HepG2 (cell line): ENCODE data around the gene PARD3. TPM values are rescaled to one million over a fixed set of nuclear protein-coding genes. Genes with fewer than 3 reads are reported as not detected.

Experiments used
- CEBPB ChIP-seq: IDR thresholded peaks from 2 replicates; pipeline ENCODE4 v1.6.1; 2011; ENCODE audit warnings: low read depth, low read length, improper control_type of control experiment, borderline replicate concordance
- CENPX ChIP-seq: sonication (generic); formaldehyde crosslinking; IDR thresholded peaks from 2 replicates; pipeline ENCODE4 v1.9.0; 2021; ENCODE audit warnings: mild to moderate bottlenecking, missing genetic modification reagents, moderate library complexity
- CREB3 ChIP-seq: sonication (generic); formaldehyde crosslinking; IDR thresholded peaks from 2 replicates; pipeline ENCODE4 v1.5.0; 2020; ENCODE audit warnings: missing genetic modification reagents
- DRAP1 ChIP-seq: IDR thresholded peaks from 2 replicates; pipeline ENCODE4 v1.6.1; 2016; ENCODE audit warnings: missing genetic modification reagents, missing compliant biosample characterization
- EEA1 ChIP-seq: sonication (generic); formaldehyde crosslinking; IDR thresholded peaks from 2 replicates; pipeline ENCODE4 v1.5.1; 2020; ENCODE audit warnings: mild to moderate bottlenecking, missing genetic modification reagents, borderline replicate concordance
- FOXA1 ChIP-seq, 2 experiments: fragments of 450-650 bp in 1 of 2; sonication (generic) in 1 of 2; formaldehyde crosslinking in 1 of 2; IDR thresholded peaks; 2 replicates each; pipeline versions ENCODE4 v1.4.0 to v1.6.1; 2016 to 2020; ENCODE audit warnings: missing genetic modification reagents in 1 of 2
- FOXA3 ChIP-seq: IDR thresholded peaks from 2 replicates; pipeline ENCODE4 v1.6.1; 2016; ENCODE audit warnings: missing genetic modification reagents, missing compliant biosample characterization
- FOXK1 ChIP-seq: sonication (generic); formaldehyde crosslinking; IDR thresholded peaks from 2 replicates; pipeline ENCODE4 v1.4.0; 2020; ENCODE audit warnings: low read depth, missing genetic modification reagents, borderline replicate concordance
- FOXP1 ChIP-seq, 2 experiments: fragments of 450-650 bp in 1 of 2; IDR thresholded peaks; 2 replicates each; pipeline ENCODE4 v1.6.1; 2017 to 2018; ENCODE audit warnings: antibody characterized with exemption in 1 of 2
- HMG20A ChIP-seq: IDR thresholded peaks from 2 replicates; pipeline ENCODE4 v1.6.1; 2016; ENCODE audit warnings: borderline replicate concordance
- IKZF4 ChIP-seq: sonication (generic); formaldehyde crosslinking; IDR thresholded peaks from 2 replicates; pipeline ENCODE4 v1.5.1; 2020; ENCODE audit warnings: borderline replicate concordance, mild to moderate bottlenecking, low read depth, missing genetic modification reagents; ENCODE audit errors: not compliant biosample characterization
- MBD4 ChIP-seq: IDR thresholded peaks from 2 replicates; pipeline ENCODE4 v1.6.1; 2012; ENCODE audit warnings: low read length, inconsistent platforms, borderline replicate concordance
- MIER3 ChIP-seq: IDR thresholded peaks from 2 replicates; pipeline ENCODE4 v1.6.1; 2016; ENCODE audit warnings: missing compliant biosample characterization, borderline replicate concordance
- NFE2 ChIP-seq: sonication (generic); formaldehyde crosslinking; IDR thresholded peaks from 2 replicates; pipeline ENCODE4 v1.4.0; 2020; ENCODE audit warnings: missing genetic modification reagents
- NFKB2 ChIP-seq: sonication (generic); formaldehyde crosslinking; IDR thresholded peaks from 2 replicates; pipeline ENCODE4 v1.4.0; 2020; ENCODE audit warnings: missing genetic modification reagents, borderline replicate concordance
- NR2F2 ChIP-seq: IDR thresholded peaks from 2 replicates; pipeline ENCODE4 v1.6.1; 2012; ENCODE audit warnings: low read depth, inconsistent platforms, borderline replicate concordance
- SRSF4 ChIP-seq: fragments of 200-400 bp; formaldehyde crosslinking; IDR thresholded peaks from one replicate; pipeline ENCODE4 v1.6.1; 2018; ENCODE audit warnings: mild to moderate bottlenecking, low read depth, low read length, moderate library complexity; ENCODE audit not compliant: poor library complexity, severe bottlenecking
- ZNF101 ChIP-seq: sonication (generic); formaldehyde crosslinking; IDR thresholded peaks from 2 replicates; pipeline ENCODE4 v1.4.0; 2020; ENCODE audit warnings: mild to moderate bottlenecking, low read depth, missing genetic modification reagents, borderline replicate concordance
- ZNF724P ChIP-seq: sonication (generic); formaldehyde crosslinking; IDR thresholded peaks from 2 replicates; pipeline ENCODE4 v1.8.0; 2022; ENCODE audit warnings: missing genetic modification reagents, borderline replicate concordance
- ZSCAN20 ChIP-seq: sonication (generic); formaldehyde crosslinking; IDR thresholded peaks from 2 replicates; pipeline ENCODE4 v1.4.0; 2020; ENCODE audit warnings: missing genetic modification reagents, mild to moderate bottlenecking, borderline replicate concordance
- ZUFSP ChIP-seq: sonication (generic); formaldehyde crosslinking; IDR thresholded peaks from 2 replicates; pipeline ENCODE4 v1.9.0; 2021; ENCODE audit warnings: missing genetic modification reagents, mild to moderate bottlenecking, borderline replicate concordance
- polyA plus RNA-seq, 8 experiments: library from polyadenylated mRNA; depleted of rRNA in 3 of 8; stranded (reverse) in 7 of 8; unstranded in 1 of 8; fragments of >200 nt; fragmentation: Illumina TruSeq in 4 of 8; extraction: Trizol in 4 of 8; gene quantifications; 2 replicates each; pipeline versions ENCODE4 v1.2.1 to v1.2.3, GENCODE V29; 2011 to 2016; ENCODE audit warnings: low read depth in 4 of 8, missing spikeins in 1 of 8, mixed read lengths in 1 of 8; ENCODE audit not compliant: insufficient read depth in 1 of 8
- total RNA-seq, 5 experiments: library from RNA; depleted of rRNA; stranded (reverse); fragments of >200 nt; fragmentation: Illumina TruSeq; extraction: Trizol; gene quantifications; 2 replicates each; pipeline ENCODE4 v1.2.3, GENCODE V29; 2016; ENCODE audit warnings: low read depth in 1 of 5
- TF ChIP-seq, protein P1 (sequence below): sonication (generic); formaldehyde crosslinking; IDR thresholded peaks from 2 replicates; pipeline ENCODE4 v1.4.0; 2020; ENCODE audit warnings: missing genetic modification reagents
- TF ChIP-seq, protein P2 (sequence below): sonication (generic); formaldehyde crosslinking; IDR thresholded peaks from 2 replicates; pipeline ENCODE4 v1.5.0; 2020; ENCODE audit warnings: missing genetic modification reagents, mild to moderate bottlenecking, borderline replicate concordance

The PARD3 gene
- total and polyA plus RNA-seq, 2 of the 13 experiments (the other 11 are each of a cell fraction or from before 2014, with no cell fraction given), result 40.9 to 60.0 TPM

DNA sequence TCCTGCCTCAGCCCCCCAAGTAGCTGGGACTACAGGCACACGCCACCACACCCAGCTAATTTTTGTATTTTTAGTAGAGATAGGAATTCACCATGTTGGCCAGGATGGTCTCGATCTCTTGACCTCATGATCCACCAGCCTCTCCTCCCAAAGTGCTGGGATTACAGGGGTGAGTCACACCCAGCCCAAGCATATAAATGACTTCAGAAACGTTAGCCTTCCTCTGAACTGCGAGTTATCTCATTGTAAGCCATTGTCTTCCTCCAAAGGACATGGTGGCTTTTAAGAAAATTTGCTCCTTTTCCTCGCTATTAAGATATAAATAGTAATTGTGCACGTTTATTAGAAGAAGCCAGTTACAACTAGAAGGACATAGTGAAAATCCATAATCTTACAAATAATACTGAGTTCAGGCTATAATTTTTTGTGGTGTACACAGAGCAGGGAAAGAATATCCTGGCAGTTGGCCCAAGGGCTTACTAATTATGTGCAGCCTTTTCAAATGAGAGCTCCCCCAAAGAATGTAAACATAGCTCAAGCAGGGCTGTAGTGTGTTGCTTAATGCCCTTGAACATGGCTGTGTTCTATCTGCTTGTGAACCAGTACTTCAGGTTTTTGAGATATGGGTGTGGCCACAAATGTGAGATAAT is 495.8 kb downstream of the PARD3 start (continued):
- no peak for TF ChIP-seq CREB3 (CRISPR knock-in tag)
- TF ChIP-seq CENPX (CRISPR knock-in tag), result no peak
- peak; percentile 76 for TF ChIP-seq FOXA3
- TF ChIP-seq, protein P1, sequence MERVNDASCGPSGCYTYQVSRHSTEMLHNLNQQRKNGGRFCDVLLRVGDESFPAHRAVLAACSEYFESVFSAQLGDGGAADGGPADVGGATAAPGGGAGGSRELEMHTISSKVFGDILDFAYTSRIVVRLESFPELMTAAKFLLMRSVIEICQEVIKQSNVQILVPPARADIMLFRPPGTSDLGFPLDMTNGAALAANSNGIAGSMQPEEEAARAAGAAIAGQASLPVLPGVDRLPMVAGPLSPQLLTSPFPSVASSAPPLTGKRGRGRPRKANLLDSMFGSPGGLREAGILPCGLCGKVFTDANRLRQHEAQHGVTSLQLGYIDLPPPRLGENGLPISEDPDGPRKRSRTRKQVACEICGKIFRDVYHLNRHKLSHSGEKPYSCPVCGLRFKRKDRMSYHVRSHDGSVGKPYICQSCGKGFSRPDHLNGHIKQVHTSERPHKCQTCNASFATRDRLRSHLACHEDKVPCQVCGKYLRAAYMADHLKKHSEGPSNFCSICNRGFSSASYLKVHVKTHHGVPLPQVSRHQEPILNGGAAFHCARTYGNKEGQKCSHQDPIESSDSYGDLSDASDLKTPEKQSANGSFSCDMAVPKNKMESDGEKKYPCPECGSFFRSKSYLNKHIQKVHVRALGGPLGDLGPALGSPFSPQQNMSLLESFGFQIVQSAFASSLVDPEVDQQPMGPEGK, result peak; percentile 32; the same call in 1 of the 2 replicates
- TF ChIP-seq ZNF101 (CRISPR knock-in tag), result no peak
- no peak for TF ChIP-seq ZUFSP
- TF ChIP-seq, protein P2, sequence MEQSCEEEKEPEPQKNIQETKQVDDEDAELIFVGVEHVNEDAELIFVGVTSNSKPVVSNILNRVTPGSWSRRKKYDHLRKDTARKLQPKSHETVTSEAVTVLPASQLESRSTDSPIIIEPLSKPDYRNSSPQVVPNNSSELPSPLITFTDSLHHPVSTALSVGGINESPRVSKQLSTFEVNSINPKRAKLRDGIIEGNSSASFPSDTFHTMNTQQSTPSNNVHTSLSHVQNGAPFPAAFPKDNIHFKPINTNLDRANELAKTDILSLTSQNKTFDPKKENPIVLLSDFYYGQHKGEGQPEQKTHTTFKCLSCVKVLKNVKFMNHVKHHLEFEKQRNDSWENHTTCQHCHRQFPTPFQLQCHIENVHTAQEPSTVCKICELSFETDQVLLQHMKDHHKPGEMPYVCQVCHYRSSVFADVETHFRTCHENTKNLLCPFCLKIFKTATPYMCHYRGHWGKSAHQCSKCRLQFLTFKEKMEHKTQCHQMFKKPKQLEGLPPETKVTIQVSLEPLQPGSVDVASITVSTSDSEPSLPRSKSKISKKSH (CRISPR knock-in tag), result no peak
- TF ChIP-seq FOXP1 (IDR thresholded peaks at IDR 0.05), result no peak
- 0 out of 2 replicates have a peak, but pooled peaks have one; percentile 18 for TF ChIP-seq FOXP1 (CRISPR knock-in tag; IDR thresholded peaks at IDR 0.05)
- TF ChIP-seq IKZF4 (CRISPR knock-in tag), result no peak
- TF ChIP-seq FOXK1 (CRISPR knock-in tag), result peak; percentile 39; the same call in 1 of the 2 replicates
- no peak for TF ChIP-seq ZSCAN20 (CRISPR knock-in tag)
- no peak for TF ChIP-seq MBD4
- no peak for TF ChIP-seq SRSF4
- no peak for TF ChIP-seq MIER3
- no peak; the same call in 1 of the 2 replicates for TF ChIP-seq HMG20A
- TF ChIP-seq CEBPB, result peak; percentile 67; the same call in 1 of the 2 replicates
- no peak for TF ChIP-seq NR2F2
- no peak for TF ChIP-seq ZNF724P
- no peak for TF ChIP-seq EEA1 (CRISPR knock-in tag)
- TF ChIP-seq NFKB2 (CRISPR knock-in tag), result no peak
- no peak for TF ChIP-seq FOXA1 (IDR thresholded peaks at IDR 0.05)
- TF ChIP-seq FOXA1 (CRISPR knock-in tag; IDR thresholded peaks at IDR 0.05), result peak; percentile 73
- no peak for TF ChIP-seq DRAP1 (CRISPR knock-in tag)
- TF ChIP-seq NFE2, result no peak
